Activated T-cell treated with anti-CD3 and anti-CD28 coated beads, Interleukin-2, amount 50 U/mL, for 48 hours (primary cell): ENCODE measurements around the gene LINS1.
A peak's percentile ranks its signal among the peaks of the same experiment; 100 is the strongest.

Source experiments
- DNase-seq, 2 experiments: peaks; one replicate each; pipeline ENCODE4 v3.0.0-alpha.2; 2020

Gene LINS1

GRCh38 chr15:100544946-100545345 is 57.0 kb downstream of the LINS1 start:
- DNase-seq = no peak

- DNase-seq = no peak
Measured at GRCh38 chr15:100544338-100544841, 57.6 kb downstream of the LINS1 start.

GRCh38 chr15:100542290-100542689 is 59.7 kb downstream of the LINS1 start:
- no peak for DNase-seq

GRCh38 chr15:100537331-100537730 is 64.7 kb downstream of the LINS1 start:
- DNase-seq = no peak

- no peak for DNase-seq
Measured at GRCh38 chr15:100536733-100537132, 65.3 kb downstream of the LINS1 start.

- no peak for DNase-seq
Measured at GRCh38 chr15:100533886-100534285, 68.1 kb downstream of the LINS1 start.

GRCh38 chr15:100531823-100532327 is 70.1 kb downstream of the LINS1 start:
- DNase-seq = no peak

GRCh38 chr15:100531204-100531603 is 70.8 kb downstream of the LINS1 start:
- no peak for DNase-seq

GRCh38 chr15:100529556-100529955 is 72.4 kb downstream of the LINS1 start:
- no peak for DNase-seq

GRCh38 chr15:100528833-100529428 is 73.1 kb downstream of the LINS1 start, which contains the start of gene CERS3:
TSS of gene CERS3 (minus strand) at chr15:100528950. CDS start at chr15:100501849, 27,101 bp downstream.
- DNase-seq = no peak

- DNase-seq = no peak
Measured at GRCh38 chr15:100526027-100526481, 75.9 kb downstream of the LINS1 start.

- no peak for DNase-seq
Measured at GRCh38 chr15:100525436-100525835, 76.5 kb downstream of the LINS1 start.

- DNase-seq = no peak
Measured at GRCh38 chr15:100524326-100524725, 77.7 kb downstream of the LINS1 start.

GRCh38 chr15:100521907-100522306 is 80.1 kb downstream of the LINS1 start:
- no peak for DNase-seq

- peak; percentile 23 to 28 for DNase-seq
Measured at GRCh38 chr15:100520132-100520921, 81.7 kb downstream of the LINS1 start.

- DNase-seq = no peak
Measured at GRCh38 chr15:100517846-100518245, 84.1 kb downstream of the LINS1 start.
